ENCODE data around the gene KIDINS220. TPM values are rescaled to one million over a fixed set of nuclear protein-coding genes. Genes with fewer than 3 reads are reported as not detected.

The KIDINS220 gene
- total RNA-seq, 6 experiments from 2014 or later, result 17.0 to 24.8 (median 21.5) TPM

DNA sequence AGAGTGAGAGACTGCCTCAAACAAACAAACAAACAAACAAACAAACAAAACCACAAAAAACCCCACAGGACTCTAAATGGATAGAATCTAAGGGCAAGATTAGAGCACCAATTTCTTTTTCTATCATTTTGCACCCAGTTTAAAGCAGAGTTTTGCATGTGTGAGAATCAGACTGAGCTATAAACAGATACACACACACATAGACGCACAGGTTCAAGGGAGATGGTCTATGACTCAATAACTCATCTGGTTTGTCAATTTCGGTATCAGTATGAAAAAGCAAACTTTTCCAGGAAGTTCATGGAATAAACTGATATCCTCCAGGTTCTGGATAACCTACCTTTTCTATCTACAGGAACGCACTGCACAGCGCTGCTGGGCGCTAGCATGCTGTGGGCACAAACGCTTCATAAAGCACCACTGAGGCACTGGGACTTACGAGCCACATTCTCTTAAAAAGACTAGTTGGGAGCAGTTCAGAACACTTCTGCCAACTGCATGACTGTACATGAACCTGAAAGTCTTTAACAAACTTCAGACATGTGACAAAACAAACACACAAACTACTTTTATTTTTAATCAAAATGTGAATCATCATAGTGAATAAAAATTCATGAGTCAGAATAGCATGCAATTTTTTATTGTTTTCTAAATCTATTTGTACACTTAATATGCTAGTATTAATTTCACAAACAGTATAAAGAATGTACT, 109.0 kb downstream of the KIDINS220 start:
- H3K36me3 ChIP-seq, result peaks cover 0 to 51% (median 21%) of the 10 kb centered on the region in 4 donors
- TF ChIP-seq POLR2A (IDR thresholded peaks at IDR 0.05), result no peak
- TF ChIP-seq, protein P1, sequence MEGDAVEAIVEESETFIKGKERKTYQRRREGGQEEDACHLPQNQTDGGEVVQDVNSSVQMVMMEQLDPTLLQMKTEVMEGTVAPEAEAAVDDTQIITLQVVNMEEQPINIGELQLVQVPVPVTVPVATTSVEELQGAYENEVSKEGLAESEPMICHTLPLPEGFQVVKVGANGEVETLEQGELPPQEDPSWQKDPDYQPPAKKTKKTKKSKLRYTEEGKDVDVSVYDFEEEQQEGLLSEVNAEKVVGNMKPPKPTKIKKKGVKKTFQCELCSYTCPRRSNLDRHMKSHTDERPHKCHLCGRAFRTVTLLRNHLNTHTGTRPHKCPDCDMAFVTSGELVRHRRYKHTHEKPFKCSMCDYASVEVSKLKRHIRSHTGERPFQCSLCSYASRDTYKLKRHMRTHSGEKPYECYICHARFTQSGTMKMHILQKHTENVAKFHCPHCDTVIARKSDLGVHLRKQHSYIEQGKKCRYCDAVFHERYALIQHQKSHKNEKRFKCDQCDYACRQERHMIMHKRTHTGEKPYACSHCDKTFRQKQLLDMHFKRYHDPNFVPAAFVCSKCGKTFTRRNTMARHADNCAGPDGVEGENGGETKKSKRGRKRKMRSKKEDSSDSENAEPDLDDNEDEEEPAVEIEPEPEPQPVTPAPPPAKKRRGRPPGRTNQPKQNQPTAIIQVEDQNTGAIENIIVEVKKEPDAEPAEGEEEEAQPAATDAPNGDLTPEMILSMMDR (IDR thresholded peaks at IDR 0.05), result no peak
- WGBS (ENCODE audit: insufficient coverage, low coverage, low lambda C conversion rate, missing lambda C conversion rate), result 92% methylated on average over 7 of the region's 7 CpGs
- H3K27me3 ChIP-seq, result no peaks in the 10 kb centered on the region
- DNase-seq, result no peak
- no peaks in the 10 kb centered on the region for H3K9me3 ChIP-seq
- intact Hi-C loops (cut with DNase I), result no loop called here
- no peaks in the 10 kb centered on the region for H3K4me1 ChIP-seq
- H3K27ac ChIP-seq, result no peak overlapping the region
- no peak for ATAC-seq
- no peak overlapping the region for H3K4me3 ChIP-seq

GRCh38 chr2:8725838-8726237, 111.6 kb downstream of the KIDINS220 start:
- TF ChIP-seq POLR2A (IDR thresholded peaks at IDR 0.05), result no peak
- TF ChIP-seq, protein P1 (IDR thresholded peaks at IDR 0.05), result no peak
- H3K9me3 ChIP-seq, result no peaks in the 10 kb centered on the region
- WGBS (ENCODE audit: insufficient coverage, low coverage, low lambda C conversion rate, missing lambda C conversion rate), result 79% methylated on average over 7 of the region's 7 CpGs
- H3K4me1 ChIP-seq, result no peaks in the 10 kb centered on the region
- no peak for ATAC-seq
- no peak overlapping the region for H3K4me3 ChIP-seq
- no peak overlapping the region for H3K27ac ChIP-seq
- no peaks in the 10 kb centered on the region for H3K27me3 ChIP-seq
- H3K36me3 ChIP-seq, result peaks cover 0 to 25% (median 7%) of the 10 kb centered on the region in 4 donors
- no peak for DNase-seq
- intact Hi-C loops (cut with DNase I), result no loop called here

GRCh38 chr2:8722986-8723385, 114.4 kb downstream of the KIDINS220 start:
- ATAC-seq, result no peak
- WGBS (ENCODE audit: insufficient coverage, low coverage, low lambda C conversion rate, missing lambda C conversion rate), result 100% methylated on average over 2 of the region's 10 CpGs
- Histone ChIP-seq H3K27me3 (no peaks in the 10 kb centered on the region), H3K4me1 (no peaks in the 10 kb centered on the region), H3K9me3 (no peaks in the 10 kb centered on the region), H3K36me3 (peaks cover 0 to 1% (median 0%) of the 10 kb centered on the region in 4 donors), H3K4me3 (no peak overlapping the region), H3K27ac (no peak overlapping the region)
- TF ChIP-seq, protein P1 (IDR thresholded peaks at IDR 0.05), result no peak
- TF ChIP-seq POLR2A (IDR thresholded peaks at IDR 0.05), result no peak
- no peak for DNase-seq
- intact Hi-C loops (cut with DNase I), result no loop called here

- Histone ChIP-seq H3K4me3 (no peak overlapping the region), H3K36me3 (no peaks in the 10 kb centered on the region), H3K4me1 (no peaks in the 10 kb centered on the region), H3K27me3 (no peaks in the 10 kb centered on the region), H3K9me3 (no peaks in the 10 kb centered on the region), H3K27ac (no peak overlapping the region)
- intact Hi-C loops (cut with DNase I), result no loop called here
- DNase-seq (no peak), ATAC-seq (no peak)
- 93% methylated on average over 3 of the region's 3 CpGs for WGBS (ENCODE audit: insufficient coverage, low coverage, low lambda C conversion rate, missing lambda C conversion rate)
- TF ChIP-seq, protein P1 (IDR thresholded peaks at IDR 0.05), result no peak
- TF ChIP-seq POLR2A (IDR thresholded peaks at IDR 0.05), result no peak
Observed at GRCh38 chr2:8721410-8721809, 116.0 kb downstream of the KIDINS220 start.

Measured in right lobe of liver (tissue), 6 donors.